ENCODE measurements around the gene MEIOB.
"Not testable (repeated sequence)": the region's sequence is repeated elsewhere in the genome, so short reads cannot be mapped to it uniquely, and the experiment has no call there.

Gene MEIOB

DNA sequence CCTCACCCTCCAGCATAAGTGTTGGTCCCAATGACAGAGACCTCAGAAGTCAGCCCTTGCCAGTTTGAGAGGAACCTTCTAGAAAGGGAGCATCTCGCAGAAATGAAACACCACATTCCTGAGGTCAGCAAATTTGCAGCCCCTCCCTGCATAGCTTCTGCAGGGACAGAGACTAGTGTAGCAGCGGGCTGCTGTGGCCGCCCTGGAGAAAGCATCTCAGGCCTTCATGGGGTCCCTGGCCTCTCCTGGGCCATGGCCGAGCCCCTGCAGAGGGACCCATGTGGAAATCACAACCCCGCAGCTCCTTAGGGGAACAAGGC, 34.8 kb upstream of the MEIOB start:
- no peak for DNase-seq (ENCODE audit: low spot score)

DNA sequence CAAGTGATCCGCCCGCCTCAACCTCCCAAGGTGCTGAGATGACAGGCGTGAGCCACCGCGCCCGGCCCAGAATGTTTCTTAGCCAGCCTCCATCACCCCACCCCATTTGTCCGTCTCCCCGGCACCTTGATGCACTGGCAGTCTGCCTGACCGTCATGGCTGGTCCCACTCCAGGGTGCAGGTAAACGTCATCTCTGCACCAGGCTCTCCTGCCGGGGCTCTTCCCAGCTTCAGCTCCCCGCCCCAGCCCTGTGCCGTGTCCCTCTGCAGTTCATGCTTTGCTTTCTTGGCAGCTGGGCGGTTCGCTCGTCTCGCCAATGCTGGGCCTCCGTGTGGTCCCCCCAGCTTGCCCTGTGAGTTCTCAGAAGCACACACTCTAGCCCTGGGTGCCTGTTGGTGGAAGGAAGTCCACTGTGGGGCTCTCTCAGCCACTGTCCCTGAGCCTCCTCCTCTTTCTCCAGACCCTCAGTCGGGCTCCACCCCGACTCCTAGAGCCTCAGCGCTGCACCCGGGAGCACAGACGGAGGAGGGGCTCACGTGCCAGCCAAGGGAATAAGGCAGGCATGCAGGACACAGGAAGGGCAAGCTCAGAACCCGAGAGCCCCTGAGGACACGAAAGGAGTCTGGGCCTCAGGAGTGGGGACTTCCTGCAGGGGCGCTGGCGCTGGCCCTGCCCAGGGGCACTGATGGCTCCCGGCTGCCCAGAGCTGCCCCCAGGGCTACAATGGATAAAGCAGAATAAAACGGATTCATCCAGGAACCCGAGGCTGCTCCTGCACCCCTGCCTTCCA, 34.3 kb upstream of the MEIOB start:
- DNase-seq (ENCODE audit: low spot score), result no peak

DNA sequence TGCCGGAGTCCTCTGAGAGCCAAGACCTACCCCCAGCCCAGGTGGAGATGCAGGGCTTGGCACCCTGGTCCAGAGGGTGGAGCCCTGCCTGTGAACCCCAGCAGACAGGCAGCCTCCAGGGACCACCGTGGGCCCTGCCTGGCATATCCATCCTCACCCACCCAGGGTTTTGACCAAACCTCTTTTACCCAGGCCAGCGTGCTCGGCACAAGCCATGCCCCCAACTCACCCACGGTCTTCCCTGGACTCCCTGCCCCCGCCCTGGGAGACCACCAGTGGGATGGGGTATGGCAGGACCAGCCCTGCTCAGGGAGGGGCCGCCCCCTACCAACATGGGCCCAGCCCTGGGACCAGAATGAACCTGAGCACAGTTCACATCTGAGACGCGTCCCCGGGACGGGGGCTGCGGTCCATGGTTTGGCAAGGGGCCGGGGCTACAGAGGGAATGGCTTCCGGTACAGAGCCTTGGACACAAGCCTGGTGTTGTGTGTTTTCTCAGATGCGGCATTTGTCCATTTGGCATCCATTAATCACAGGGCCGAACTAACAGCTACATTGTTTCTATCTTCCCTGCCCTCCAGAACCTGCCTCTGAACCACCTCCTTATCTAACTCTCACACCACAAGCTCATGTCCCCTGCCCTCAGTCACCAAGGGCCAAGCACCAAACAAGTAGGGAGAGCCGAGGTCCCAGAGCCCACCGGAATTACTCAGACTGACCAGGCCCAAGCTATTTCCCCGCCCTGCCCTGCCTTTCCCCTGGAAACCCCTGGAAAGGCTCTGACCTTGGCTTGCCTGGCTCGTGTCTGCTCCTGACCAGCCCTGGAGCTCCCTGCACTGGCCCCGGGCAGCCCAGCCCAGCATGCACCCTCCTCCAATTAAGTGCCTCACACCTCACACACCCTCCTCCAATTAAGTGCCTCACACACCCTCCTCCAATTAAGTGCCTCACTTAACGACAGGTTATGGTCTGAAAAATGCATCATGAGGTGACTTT, 32.2 kb upstream of the MEIOB start:
- DNase-seq (ENCODE audit: low spot score), result no peak

- no peak for DNase-seq (ENCODE audit: low spot score)
Measured at GRCh38 chr16:1903220-1903574, 31.2 kb upstream of the MEIOB start.

DNA sequence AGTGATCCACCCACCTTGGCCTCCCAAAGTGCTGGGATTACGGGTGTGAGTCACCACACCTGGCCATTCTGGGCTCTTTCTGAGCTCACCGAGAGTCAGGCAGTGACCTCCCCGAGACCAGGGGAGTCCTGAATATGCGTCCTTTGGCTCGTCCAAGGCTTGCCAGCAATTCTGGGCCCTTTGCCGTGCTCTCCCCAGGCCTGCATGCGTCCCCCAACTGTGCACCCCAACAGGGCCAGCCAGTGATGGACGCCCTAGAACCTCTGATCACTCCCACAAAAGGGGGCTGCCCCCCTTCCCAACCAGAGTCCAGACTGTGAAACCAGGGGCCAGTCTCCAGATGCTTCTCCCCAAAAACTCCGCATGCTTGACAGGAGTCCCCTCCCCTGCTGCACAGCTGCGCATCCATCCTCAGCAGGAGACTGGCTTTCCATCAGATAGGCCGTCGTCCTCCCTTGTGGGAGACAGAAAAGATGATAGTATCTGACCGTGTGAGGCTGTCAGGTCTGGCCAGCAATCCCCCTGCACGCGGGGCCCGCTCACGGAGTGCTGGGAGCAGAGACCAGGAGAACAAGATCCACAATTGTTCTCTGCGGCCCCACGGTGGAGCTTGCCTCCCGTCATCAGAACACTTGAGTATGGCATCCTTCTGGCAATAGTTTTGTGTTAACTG, 30.7 kb upstream of the MEIOB start:
- DNase-seq (ENCODE audit: low spot score), result no peak

DNA sequence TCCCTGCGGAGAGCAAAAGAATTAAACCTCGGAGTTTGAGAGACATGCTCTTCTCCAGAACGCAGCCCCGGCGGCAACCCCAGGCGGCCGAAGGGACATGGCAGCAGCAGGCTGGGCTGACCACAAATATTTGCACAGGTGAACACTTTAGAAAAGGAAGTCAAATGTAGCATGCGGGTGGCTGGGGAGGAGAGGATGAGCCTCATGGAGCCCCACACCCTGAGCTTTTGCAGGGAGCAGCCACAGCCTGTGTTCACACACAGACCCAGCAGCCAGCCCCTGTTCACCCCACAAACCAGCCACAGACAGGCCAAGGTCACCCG, 28.4 kb upstream of the MEIOB start:
- DNase-seq (ENCODE audit: low spot score), result no peak

GRCh38 chr16:1899641-1900451, 27.9 kb upstream of the MEIOB start:
- no peak for DNase-seq (ENCODE audit: low spot score)

- DNase-seq (ENCODE audit: low spot score), result not testable (repeated sequence)
Measured at GRCh38 chr16:1897692-1898091, 25.7 kb upstream of the MEIOB start.

DNA sequence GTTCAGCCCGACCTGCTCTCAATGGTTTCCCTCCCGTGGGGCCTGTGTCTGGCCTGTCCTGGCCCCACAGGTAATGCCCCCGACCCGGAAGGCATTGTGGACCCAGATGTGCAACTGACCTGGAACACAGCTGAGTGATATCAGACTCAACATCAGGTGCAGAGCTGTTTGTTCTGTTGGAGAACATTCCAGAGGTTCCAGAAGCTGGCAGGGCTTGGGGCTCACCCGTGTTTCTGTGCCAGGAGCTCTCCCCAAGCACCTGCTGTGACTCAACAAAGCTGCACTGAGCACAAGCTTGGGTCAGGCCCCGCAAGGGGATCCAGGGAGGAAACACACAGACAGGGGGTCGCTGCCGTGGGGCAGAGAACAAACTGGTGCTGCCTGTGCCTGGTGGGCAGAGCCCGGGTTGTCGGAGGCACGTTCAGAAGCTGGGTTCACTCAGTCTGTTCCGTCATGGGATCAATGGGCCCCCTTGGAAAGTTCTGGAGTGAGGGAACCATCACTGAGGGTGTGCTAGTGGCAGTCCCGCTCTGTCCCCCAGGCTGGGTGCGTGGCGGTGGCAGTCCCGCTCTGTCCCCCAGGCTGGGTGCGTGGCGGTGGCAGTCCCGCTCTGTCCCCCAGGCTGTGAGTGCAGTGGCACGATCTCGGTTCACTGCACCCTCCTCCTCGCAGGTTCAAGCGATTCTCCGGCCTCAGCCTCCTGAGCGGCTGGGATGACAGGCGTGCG, 24.1 kb upstream of the MEIOB start:
- DNase-seq (ENCODE audit: low spot score), result no peak

GRCh38 chr16:1895068-1895467, 23.1 kb upstream of the MEIOB start:
- DNase-seq (ENCODE audit: low spot score), result no peak

DNA sequence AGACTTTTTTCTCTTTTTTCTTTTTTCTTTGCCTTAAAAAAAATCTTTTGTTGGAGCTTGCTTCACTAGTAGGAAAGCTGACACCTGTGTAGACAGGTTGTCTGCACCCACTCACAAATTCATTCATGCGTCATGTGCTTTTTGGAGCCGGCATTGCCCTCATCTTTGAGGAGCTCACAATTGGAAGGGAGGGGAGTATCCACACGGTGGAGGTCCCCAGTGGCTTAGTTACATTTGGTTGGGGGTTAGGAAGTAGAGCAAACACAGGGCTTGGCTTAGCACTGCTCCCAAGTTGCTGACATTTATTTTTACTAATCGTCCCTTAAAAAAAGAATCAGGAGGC, 18.7 kb upstream of the MEIOB start:
- no peak for DNase-seq (ENCODE audit: low spot score)

GRCh38 chr16:1890024-1890707, 18.2 kb upstream of the MEIOB start:
- DNase-seq (ENCODE audit: low spot score), result no peak

DNA sequence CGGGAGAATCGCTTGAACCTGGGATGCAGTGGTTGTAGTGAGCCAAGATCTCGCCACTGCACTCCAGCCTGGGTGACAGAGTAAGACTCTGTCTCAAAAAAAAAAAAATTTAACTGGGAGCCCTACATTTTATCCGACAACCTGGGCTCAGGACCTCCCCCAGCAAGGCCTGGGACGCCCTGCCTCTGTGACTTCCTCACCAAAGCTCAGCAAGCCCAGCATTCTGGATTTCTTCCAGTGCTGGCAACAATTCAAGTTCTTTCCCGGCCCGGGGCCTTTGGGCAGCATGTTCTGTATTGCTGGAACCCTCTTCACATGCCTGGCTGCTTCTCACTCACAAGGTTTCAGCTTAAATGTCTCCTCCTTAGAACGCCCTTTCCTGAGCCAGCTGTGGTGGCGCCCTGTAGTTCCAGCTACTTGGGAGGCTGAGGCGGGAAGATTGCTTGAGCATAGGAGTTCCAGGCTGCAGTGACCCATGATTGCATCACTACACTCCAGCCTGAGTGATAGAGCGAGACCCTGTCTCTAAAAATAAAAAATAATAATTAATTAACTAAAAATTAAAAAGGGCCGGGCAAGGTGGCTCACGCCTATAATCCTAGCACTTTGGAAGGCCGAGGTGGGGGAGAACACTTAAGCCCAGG, 15.9 kb upstream of the MEIOB start:
- no peak for DNase-seq (ENCODE audit: low spot score)

DNA sequence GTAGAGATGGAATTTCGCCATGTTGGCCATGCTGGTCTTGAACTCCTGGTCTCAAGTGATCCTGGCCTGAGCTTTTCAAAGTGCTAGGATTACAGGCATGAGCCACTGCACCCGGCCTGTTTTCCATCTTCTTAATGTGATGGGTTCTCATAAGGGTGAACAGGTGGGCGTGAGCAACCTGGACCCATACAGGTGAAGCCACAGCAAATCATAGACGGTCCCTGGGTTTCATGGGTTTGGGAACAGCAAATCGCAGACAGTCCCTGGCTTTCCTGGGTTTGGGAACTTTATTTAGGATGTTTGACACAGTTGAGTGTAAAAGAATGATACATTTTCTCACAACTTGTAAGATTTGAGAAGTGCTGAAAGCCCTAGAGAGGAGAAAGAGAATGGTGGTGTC, 12.9 kb upstream of the MEIOB start:
- no peak for DNase-seq (ENCODE audit: low spot score)

DNA sequence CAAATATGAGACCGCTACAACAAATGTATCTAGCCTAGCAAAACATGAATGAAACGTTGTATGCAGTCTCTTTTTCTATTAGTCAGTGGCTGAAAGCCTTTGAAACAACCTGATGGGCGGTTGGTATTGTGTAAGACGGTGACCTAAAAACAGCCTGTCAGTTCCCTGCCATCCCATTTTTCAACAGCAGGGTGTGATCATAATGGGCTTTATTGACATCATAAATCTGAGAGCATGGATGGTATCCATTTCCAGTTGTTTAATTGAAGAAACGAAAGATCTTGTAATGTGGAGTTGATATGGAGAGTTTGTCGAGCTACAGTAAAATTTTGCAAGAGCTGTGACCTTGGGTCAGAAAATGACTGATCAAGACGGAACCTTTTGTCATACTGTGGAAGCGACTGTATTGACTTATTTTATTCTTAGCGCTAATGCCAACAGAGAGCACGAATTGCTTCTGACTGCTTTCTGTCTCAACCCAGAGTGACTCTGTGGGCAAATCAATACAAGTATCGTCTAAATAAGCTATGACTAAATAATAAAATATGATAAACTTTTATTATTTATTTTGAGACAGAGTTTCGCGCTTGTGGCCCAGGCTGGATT, 12.3 kb upstream of the MEIOB start:
- DNase-seq (ENCODE audit: low spot score), result no peak

DNA sequence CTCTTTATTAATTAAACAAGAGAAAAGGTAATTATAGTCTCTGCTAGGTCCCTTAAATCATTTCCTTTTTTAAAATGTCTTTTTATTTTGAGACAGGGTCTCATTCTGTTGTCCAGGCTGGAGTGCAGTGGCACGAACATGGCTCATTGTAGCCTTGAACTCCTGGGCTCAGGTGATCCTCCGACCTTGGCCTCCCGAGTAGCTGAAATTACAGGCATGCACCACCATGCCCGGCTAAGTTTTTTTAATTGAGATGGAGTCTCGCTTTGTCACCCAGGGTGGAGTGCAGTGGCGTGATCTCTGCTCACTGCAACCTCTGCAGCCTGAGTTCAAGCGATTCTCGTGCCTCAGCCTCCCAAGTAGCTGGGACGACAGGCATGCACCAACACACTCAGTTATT, 9.2 kb upstream of the MEIOB start:
- DNase-seq (ENCODE audit: low spot score), result not testable (repeated sequence)

DNA sequence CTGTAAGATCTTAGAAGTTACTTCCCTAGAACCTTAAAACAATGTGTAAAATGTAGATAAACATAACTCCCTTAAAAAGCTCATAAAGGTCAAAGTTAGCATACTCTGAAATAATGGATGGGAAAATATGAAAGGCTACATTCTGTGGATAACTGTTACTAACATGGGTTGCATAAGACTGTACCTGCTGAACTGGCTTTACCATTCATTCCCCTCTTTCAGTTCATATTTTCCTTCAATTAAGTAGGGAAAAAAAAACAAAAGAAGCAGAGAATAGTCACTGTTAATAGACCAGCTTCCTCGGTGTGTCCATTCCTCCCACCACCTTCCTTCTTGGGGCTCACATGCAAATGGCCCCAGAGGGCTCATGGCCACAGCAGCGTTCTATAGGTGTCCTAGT, 7.5 kb upstream of the MEIOB start:
- DNase-seq (ENCODE audit: low spot score), result no peak

DNA sequence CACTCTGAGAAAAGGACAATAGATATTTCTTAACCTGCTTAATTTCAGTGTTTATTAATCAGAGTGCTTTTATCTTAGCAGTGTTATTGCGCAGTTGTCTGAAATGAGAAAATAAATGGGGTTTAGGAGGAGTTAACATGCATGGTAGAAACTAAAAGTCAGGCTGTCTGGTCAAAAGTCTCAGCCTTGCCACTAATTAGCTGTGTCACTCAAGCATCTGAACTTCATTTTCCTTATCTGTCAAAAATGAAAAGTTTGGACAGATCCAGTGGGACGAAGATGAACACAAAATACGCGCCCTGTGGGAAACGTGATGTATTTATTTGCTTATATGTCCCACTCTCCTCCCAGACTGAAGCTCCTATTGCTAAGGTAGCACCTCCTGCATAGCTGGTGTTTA, 6.3 kb upstream of the MEIOB start:
- DNase-seq (ENCODE audit: low spot score), result no peak

- no peak for DNase-seq (ENCODE audit: low spot score)
Measured at GRCh38 chr16:1877804-1878203, 5.8 kb upstream of the MEIOB start.

DNA sequence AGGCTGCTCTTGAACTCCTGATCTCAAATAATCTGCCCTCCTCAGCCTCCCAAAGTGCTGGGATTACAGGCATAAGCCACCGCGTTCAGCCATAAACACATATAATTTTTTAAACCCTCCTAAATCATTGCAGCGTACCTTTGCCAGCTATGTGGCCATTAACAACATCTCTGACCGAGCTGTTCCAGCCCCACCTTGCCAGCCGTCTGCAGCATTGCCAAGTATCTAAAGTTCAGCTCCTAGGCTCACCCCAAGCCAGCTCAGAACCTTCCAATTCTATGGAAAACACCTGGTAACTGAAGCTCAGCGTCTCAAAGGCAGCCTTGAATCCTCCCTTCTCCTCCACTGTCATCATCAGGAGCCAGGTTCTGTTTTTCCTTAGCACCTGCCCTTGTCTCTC, 5.1 kb upstream of the MEIOB start:
- no peak for DNase-seq (ENCODE audit: low spot score)
